Measurements from ENCODE around the gene HSBP1L1. TPM values are rescaled to one million over a fixed set of nuclear protein-coding genes. Genes with fewer than 3 reads are reported as not detected.

Gene HSBP1L1
- total RNA-seq, 1 experiment from 2014 or later: not detected

DNA sequence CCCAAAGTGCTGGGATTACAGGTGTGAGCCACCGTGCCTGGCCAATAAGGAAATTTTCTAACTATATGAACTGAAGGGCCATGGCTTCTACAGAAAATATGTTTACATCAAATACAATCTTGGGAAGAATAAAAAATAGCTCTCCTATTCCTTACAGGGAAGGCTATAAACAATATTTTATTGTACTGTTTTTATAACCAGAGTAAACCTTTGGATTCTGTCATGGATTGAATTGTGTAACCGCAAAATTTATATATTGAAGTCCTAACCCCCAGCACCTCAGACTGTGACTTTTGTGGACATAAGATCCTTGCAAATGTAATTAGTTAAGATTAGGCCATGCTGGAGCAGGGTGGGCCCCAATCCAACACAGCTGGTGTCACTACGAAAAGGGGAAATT is 8.3 kb downstream of the HSBP1L1 start:
- no CpG with 5 or more reads among the region's 3 CpGs for WGBS (ENCODE audit: extremely low coverage, insufficient read length, low lambda C conversion rate)

More for the DNA sequence above, 8.3 kb downstream of the HSBP1L1 start:
- Histone ChIP-seq H3K79me2 (ENCODE audit: insufficient read depth, low read length) (peaks cover 13% of the 10 kb centered on the region; the same call in 1 of the 2 replicates), H3K23me2 (ENCODE audit: insufficient read length, low read depth, low read length, poor library complexity, severe bottlenecking) (no peaks in the 10 kb centered on the region), H3K4me2 (ENCODE audit: insufficient read depth, insufficient read length, low read length) (no peak overlapping the region), H3K27me3 (ENCODE audit: insufficient read depth, low read length) (no peaks in the 10 kb centered on the region), H4K5ac (ENCODE audit: insufficient read length, low read depth, low read length) (no peak overlapping the region), H4K20me1 (ENCODE audit: control insufficient read depth, insufficient read depth, insufficient read length) (no peaks in the 10 kb centered on the region), H3K14ac (ENCODE audit: insufficient read depth, low read length) (no peak overlapping the region), H3K4ac (ENCODE audit: low read depth, low read length) (no peak overlapping the region), H2BK120ac (ENCODE audit: low read depth, low read length, poor library complexity, severe bottlenecking) (no peak overlapping the region), H2BK20ac (ENCODE audit: low read depth, low read length, poor library complexity, severe bottlenecking) (no peak overlapping the region), H4K91ac (ENCODE audit: insufficient read length, low read depth, low read length) (no peak overlapping the region), H3K56ac (ENCODE audit: insufficient read length, low read depth, low read length) (no peak overlapping the region), H3K4me1 (ENCODE audit: insufficient read depth, low read length) (no peaks in the 10 kb centered on the region), H3K23ac (ENCODE audit: insufficient read length, low read depth, low read length) (no peak overlapping the region), H3T11ph (ENCODE audit: low read length) (no peak overlapping the region), H2AFZ (ENCODE audit: low read length) (no peak overlapping the region), H3K27ac (ENCODE audit: insufficient read length, low read depth, low read length) (no peak overlapping the region), H3K9ac (ENCODE audit: extremely low read depth, insufficient read length, low read length) (no peak overlapping the region), H4K8ac (replicated peaks; ENCODE audit: insufficient read length, low read depth, low read length) (no peak overlapping the region), H2BK15ac (ENCODE audit: low read depth, low read length) (no peak overlapping the region), H2BK12ac (ENCODE audit: insufficient read length, low read depth, low read length) (no peak overlapping the region), H3K9me3 (ENCODE audit: control insufficient read depth, low read depth, low read length) (no peaks in the 10 kb centered on the region), H2BK5ac (ENCODE audit: insufficient read length, low read length) (no peak overlapping the region), H2AK5ac (ENCODE audit: insufficient read length, low read length) (no peak overlapping the region), H3K79me1 (ENCODE audit: insufficient read depth, low read depth, low read length, poor library complexity, severe bottlenecking) (peaks cover 11% of the 10 kb centered on the region), H3K18ac (ENCODE audit: insufficient read length, low read depth, low read length) (no peak overlapping the region)
- H3K27me3 Mint-ChIP-seq (ENCODE audit: low read depth): no peaks in the 10 kb centered on the region
- no peak overlapping the region for H3K4me3 Mint-ChIP-seq
- no peaks in the 10 kb centered on the region for H3K4me1 Mint-ChIP-seq
- no peaks in the 10 kb centered on the region for H3K9me3 Mint-ChIP-seq
- DNase-seq: no peak
- TF ChIP-seq, protein P1, sequence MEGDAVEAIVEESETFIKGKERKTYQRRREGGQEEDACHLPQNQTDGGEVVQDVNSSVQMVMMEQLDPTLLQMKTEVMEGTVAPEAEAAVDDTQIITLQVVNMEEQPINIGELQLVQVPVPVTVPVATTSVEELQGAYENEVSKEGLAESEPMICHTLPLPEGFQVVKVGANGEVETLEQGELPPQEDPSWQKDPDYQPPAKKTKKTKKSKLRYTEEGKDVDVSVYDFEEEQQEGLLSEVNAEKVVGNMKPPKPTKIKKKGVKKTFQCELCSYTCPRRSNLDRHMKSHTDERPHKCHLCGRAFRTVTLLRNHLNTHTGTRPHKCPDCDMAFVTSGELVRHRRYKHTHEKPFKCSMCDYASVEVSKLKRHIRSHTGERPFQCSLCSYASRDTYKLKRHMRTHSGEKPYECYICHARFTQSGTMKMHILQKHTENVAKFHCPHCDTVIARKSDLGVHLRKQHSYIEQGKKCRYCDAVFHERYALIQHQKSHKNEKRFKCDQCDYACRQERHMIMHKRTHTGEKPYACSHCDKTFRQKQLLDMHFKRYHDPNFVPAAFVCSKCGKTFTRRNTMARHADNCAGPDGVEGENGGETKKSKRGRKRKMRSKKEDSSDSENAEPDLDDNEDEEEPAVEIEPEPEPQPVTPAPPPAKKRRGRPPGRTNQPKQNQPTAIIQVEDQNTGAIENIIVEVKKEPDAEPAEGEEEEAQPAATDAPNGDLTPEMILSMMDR (conservative IDR thresholded peaks at IDR 0.05): no peak
- no peak overlapping the region for H3K27ac Mint-ChIP-seq
- H3K36me3 Mint-ChIP-seq (ENCODE audit: insufficient read depth in 1 of 3, low read depth in 3 of 3): peaks cover 27 to 72% (median 59%) of the 10 kb centered on the region in 3 experiments
